Stimulated activated CD8-positive, alpha-beta memory T cell treated with anti-CD3 and anti-CD28 coated beads, Interleukin-4, amount 100 ng/mL, for 1 hour (primary cell): ENCODE data around the gene GGTLC2.
"Not testable (repeated sequence)": the region's sequence is repeated elsewhere in the genome, so short reads cannot be mapped to it uniquely, and the experiment has no call there.

Experiments used
- DNase-seq, 2 donors: peaks; one replicate each; pipeline ENCODE4 v3.0.0-alpha.2; 2020; ENCODE audit warnings: low read depth in 2 of 2, low spot score in 1 of 2

The GGTLC2 gene

GRCh38 chr22:22636260-22636659 lies 8.2 kb upstream of the GGTLC2 start:
- not testable (repeated sequence) for DNase-seq

DNA sequence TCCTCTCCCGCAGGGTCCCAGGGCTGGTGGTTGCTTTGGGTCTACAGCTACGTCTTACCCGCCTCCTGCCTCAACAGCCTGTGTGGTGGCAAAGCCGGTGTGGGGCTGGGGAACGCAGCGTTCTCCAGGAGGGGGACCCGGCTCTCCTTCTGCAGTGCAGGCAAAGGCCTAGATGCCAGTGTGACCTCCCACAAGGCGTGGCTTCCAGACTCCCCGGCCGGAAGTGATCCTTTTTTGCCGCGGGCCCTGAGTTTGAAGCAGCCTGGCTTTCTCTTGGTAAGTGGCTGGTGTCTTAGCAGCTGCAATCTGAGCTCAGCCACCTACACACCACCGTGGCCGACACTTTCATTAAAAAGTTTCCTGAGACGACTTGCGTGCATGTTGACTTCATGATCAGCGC lies 6.1 kb upstream of the GGTLC2 start:
- not testable (repeated sequence) for DNase-seq

DNA sequence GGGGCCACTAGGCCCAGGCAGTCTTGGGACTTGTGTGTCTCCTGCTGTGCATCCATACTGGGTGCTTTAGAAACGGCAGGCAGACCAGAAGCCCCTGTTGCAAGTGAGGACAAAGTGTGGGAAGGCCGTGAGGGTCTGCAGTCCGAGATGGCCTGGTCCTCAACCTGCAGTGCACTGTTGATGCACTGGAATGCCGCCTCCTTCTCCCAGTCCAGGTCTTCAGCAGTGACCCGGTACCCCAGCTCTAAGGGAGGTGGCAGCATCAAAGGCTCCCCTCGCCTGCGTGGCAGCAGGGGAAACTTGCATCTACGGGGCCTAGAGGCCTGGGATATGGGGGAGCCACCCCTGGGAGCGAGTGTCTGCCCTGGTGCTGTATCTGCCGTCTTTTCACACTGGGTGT lies 2.2 kb upstream of the GGTLC2 start:
- not testable (repeated sequence) for DNase-seq

DNA sequence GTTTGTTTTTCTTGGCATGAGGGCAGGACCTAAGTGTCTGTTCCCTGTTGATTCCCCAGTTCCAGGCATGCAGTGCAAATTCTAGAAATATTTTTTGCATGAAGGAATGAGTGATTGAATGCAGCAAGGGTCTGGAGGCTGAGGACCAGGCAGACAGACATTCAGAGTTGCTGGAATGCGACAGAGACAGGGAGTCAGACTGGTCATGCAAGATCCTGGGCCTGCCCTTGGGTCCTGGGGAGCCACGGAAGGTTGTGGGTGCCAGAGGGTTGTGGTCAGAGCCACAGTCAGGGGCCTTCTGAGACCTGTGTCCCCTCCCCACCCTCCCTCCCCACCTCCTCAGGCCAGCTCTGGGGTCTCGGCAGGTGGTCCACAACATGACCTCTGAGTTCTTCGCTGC lies 1.6 kb downstream of the GGTLC2 start:
- not testable (repeated sequence) for DNase-seq

DNA sequence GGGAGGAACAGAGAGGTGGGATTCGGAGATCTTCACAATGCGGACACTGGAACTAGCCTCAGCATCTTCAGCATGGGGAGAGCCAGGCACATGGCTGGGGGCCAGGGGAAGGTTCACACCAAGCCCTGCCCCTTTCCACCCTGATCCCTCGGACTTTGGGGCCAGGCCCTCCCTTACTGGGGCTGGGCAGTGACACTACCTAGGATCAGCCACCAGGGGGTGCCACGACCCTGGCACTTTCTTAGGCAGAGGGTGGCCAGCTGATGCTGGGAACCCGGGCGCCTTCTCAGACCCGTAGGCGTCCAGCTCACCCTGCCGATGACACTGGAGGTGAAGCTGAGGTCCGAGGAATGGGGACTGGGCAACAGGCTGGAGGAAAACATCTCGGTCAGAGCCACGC lies 3.5 kb downstream of the GGTLC2 start:
- not testable (repeated sequence) for DNase-seq

DNA sequence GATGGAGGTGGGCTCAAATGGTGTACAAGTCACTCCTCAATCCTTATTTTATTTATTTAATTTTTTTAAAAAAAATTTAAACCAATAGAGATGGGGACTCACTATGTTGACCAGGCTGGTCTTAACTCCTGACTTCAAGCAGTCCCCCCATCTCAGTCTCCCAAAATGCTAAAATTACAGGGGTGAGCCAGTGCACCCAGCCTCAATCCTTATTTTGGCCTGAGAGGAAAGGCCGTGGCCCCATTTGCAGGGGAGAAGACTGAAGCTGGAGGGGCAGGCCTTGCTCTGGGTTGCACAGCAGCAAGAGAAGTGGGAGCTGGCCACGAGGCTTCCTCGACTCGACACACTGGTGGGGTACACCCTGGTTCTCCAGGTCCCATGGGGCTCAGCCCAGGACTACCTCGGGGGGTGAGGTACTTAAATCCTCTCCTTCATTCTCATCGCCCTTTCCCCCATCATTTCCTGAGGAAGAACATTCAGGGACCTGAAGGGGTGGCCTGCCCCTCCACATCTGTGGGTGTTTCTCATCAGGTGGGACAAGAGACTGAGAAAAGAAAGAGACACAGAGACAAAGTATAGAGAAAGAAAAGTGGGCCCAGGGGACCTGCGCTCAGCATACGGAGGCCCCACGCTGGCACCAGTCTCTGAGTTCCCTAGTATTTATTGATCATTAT lies 4.6 kb downstream of the GGTLC2 start:
- DNase-seq = not testable (repeated sequence)

GRCh38 chr22:22649761-22650160 lies 5.3 kb downstream of the GGTLC2 start:
- not testable (repeated sequence) for DNase-seq

GRCh38 chr22:22650398-22650797 lies 6.0 kb downstream of the GGTLC2 start:
- DNase-seq = not testable (repeated sequence)

- not testable (repeated sequence) for DNase-seq
These were observed 6.5 kb downstream of the GGTLC2 start for GRCh38 chr22:22650803-22651515.

DNA sequence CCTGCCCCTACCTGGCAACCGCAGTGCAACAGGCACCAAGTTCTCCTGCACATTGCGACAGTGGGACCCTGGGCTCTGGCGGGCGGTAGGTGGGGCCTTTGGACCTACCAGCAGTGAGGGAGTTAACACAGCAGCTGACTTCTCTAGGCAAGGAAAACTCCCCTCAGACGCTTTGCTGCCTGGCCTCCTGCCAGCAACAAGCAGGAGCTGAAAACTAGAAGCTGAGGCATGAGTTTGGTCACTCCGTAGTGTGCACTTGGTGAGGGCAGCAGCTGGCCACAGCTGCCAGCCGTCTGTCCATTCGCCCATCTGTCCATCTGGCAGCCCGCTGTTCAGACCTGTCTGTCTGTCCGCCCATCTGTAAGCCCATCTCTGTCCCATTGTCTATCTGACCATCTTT lies 7.2 kb downstream of the GGTLC2 start:
- not testable (repeated sequence) for DNase-seq

DNA sequence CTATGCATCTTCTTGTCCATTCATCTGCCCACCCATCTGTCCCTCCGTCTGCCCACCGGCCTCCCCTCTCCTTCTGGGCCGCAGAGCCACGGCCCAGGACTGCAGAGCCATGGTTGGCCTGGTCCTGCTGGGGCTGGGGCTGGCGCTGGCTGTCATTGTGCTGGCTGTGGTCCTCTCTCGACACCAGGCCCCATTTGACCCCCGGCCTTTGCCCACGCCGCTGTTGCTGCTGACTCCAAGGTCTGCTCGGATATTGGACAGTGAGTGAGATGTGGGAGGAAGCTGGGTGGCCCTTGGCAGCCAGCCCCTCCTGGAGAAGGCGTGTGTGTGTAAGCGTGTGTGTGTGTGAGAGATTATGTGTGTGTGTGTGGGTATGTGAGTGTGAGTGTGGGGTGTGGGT lies 7.7 kb downstream of the GGTLC2 start:
- DNase-seq = not testable (repeated sequence)

- DNase-seq = not testable (repeated sequence)
These were observed 8.2 kb downstream of the GGTLC2 start for GRCh38 chr22:22652573-22652972.

GRCh38 chr22:22653677-22654381 lies 9.4 kb downstream of the GGTLC2 start:
- DNase-seq = not testable (repeated sequence)

DNA sequence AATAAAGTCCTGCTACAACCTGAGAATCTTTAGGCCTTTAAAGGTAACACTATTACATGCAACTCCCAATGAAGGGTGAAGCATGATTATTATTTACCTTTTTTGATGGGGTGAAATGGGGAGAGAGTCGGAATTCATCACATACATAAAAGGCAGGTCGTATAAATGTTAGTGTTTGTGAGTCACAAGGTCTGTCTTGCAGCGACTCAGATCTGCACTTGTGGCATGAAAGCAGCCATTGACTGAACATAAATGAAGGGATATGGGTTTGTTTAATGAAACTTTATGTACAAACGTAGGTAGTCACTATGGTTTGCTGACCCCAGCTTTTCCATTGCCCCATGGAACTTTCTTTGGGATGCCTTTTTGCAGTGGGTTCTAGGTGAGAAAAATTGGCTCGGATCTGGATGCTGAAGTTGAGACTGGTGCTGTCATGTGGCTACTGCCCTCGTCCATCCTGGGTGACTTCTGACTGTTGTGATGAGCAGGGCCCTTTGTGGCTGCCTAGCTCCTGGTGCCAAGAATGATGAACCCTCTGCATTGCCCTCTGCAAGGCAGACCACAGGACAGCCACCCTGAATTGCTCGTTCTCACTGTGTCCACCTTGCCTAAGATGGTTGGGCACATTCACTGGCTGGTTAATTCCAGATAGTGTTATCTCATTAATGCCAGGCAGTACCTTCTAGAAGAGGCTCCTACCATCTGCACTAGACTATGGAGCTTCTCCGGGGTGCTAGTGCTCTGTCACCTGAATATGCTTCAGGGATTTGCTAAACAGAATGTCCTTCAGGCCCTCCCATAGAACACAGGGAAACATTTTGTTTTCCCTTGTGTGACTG lies 11.3 kb downstream of the GGTLC2 start:
- no peak for DNase-seq

DNA sequence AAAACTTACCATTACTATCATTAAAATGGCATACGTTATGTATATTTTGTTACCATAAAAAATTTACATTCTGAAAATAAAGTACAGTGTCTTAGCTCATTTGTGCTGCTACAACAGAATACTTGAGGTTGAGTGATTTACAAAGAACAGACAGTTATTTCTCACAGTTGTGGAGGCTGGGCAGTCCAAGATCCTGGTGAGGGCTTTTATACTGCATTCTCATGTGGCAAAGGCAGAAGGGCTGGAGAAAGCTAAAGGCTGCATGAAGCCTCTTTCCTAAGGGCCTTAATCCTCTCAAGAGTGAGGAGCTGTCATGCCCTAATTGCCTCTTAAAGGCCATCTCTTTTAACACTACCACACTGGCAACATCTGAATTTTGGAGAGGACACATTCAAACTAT lies 13.3 kb downstream of the GGTLC2 start:
- no peak for DNase-seq

GRCh38 chr22:22661275-22661674 lies 16.9 kb downstream of the GGTLC2 start:
- no peak for DNase-seq

DNA sequence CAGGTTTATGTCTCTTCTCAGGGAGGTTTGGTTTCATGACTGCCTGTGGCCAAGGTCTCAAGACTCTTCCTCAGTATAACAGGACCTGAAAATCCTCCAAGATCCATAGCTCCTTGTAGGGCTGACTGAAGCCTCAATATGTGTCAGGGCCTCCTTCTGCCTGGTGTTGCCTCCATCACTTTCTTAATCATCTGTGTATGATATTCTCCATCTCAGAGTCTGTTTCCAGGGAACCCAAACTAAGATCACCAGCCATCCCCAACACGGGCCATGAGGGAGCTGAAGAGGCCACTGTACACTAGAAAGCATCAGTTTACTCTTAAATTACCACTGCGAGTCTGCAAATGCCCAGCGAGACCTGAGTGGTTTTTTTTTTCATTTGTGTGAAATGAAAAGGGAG lies 17.7 kb downstream of the GGTLC2 start:
- DNase-seq = no peak

GRCh38 chr22:22663861-22664800 lies 19.7 kb downstream of the GGTLC2 start:
- DNase-seq = no peak

GRCh38 chr22:22666307-22667091 lies 22.1 kb downstream of the GGTLC2 start:
- DNase-seq = no peak
